Embryonic facial prominence (tissue), 1 donor: ENCODE data around the gene FGF21.
"Not testable (repeated sequence)": the region's sequence is repeated elsewhere in the genome, so short reads cannot be mapped to it uniquely, and the experiment has no call there.

Source experiments
- DNase-seq: peaks from one replicate; pipeline ENCODE4 v3.0.0-alpha.2; 2016; ENCODE audit errors: extremely low spot score

The FGF21 gene

DNA sequence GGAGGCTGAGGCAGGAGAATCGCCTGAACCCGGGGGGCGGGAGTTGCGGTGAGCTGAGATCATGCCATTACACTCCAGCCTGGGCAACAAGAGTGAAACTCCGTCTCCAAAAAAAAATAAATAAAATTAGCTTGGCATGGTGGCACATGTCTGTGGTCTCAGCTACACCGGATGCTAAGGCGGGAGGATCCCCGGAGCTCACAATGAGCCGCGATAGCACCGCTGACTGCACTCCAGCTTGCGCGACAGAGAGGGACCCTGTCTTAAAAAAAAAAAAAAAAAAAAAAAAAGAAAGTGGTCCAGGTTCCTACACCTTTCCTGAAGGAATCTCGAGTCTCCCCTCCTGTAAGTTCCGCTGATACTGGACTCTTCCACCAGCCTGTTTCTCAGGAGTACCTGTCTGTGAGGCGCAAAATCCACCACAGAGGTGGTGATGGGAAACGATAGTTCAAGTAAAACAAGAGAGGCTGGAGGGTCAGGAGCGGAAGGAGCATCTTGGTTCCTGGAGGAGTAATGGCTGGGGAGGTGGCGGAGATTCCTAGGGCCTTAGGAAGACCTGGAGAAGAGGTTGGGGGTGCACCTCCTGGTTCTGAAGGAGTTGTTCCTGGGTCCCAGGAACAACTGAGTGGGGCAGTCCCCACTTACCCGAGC is 3.4 kb upstream of the FGF21 start:
- no peak for DNase-seq

- DNase-seq = no peak
These were observed 2.6 kb upstream of the FGF21 start, which contains the start of gene FUT1 for GRCh38 chr19:48752496-48753365. Gene FUT1 (minus strand): TSS chr19:48752641. CDS start chr19:48751281, 1,360 bp downstream.

DNA sequence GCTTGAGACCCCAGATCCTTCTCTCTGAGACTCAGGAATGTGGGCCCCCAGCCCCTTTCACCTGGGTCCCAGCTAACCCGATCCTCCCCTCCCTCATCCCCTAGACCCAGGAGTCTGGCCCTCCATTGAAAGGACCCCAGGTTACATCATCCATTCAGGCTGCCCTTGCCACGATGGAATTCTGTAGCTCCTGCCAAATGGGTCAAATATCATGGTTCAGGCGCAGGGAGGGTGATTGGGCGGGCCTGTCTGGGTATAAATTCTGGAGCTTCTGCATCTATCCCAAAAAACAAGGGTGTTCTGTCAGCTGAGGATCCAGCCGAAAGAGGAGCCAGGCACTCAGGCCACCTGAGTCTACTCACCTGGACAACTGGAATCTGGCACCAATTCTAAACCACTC is 463 bp downstream of the FGF21 start:
- DNase-seq = no peak

DNA sequence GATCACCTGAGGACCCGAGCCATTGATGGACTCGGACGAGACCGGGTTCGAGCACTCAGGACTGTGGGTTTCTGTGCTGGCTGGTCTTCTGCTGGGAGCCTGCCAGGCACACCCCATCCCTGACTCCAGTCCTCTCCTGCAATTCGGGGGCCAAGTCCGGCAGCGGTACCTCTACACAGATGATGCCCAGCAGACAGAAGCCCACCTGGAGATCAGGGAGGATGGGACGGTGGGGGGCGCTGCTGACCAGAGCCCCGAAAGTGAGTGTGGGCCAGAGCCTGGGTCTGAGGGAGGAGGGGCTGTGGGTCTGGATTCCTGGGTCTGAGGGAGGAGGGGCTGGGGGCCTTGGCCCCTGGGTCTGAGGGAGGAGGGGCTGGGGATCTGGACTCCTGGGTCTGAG is 888 bp downstream of the FGF21 start:
- DNase-seq = no peak

DNA sequence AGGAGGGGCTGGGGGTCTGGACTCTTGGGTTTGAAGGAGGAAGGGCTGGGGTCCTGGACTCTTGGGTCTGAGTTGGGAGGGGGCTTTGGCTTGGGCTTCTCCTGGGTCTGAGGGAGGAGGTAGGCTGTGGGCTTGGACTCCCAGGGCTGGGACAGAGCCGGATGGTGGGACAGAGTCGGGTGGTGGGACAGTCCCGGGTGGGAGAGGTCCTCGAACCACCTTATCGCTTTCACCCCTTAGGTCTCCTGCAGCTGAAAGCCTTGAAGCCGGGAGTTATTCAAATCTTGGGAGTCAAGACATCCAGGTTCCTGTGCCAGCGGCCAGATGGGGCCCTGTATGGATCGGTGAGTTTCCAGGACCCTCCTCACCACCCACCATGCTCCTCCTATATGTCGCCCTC is 1.4 kb downstream of the FGF21 start:
- no peak for DNase-seq

DNA sequence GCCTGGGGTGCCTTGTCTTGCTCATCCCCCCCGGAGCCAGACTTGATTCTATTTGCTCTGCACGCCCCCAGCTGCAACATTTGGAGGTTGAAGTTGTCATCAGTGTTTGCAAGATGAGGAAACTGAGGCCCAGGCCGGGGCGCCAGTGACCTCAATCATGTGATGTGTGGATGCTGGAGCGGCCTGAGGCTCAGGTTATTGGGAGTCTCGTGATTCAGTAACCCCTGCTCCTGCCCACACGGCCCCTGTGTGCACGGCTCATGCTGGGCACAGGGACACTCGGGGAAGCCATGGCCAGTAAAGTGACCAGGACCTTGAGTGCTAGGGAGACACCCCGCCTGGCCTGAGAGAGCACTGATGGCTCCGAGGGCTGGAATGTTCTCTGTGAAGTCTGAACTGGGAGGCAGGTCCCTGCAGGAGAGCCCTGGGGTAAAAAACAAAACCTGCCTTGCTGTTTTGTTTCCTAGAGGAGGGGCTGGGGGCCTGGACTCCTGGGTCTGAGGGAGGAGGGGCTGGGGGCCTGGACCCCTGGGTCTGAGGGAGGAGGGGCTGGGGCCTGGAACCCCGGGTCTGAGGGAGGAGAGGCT is 1.9 kb downstream of the FGF21 start:
- no peak for DNase-seq

DNA sequence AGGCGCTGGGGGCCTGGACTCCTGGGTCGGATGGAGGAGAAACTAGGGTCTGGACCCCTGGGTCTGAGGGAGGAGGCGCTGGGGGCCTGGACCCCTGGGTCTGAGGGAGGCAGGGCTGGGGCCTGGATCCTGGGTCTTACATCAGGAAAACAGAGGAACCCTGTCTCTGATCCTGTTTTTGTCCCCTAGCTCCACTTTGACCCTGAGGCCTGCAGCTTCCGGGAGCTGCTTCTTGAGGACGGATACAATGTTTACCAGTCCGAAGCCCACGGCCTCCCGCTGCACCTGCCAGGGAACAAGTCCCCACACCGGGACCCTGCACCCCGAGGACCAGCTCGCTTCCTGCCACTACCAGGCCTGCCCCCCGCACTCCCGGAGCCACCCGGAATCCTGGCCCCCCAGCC is 2.4 kb downstream of the FGF21 start:
- no peak for DNase-seq

- DNase-seq = no peak
These were observed 5.3 kb downstream of the FGF21 start for GRCh38 chr19:48760504-48761205.

GRCh38 chr19:48765816-48766215 is 10.5 kb downstream of the FGF21 start:
- not testable (repeated sequence) for DNase-seq

DNA sequence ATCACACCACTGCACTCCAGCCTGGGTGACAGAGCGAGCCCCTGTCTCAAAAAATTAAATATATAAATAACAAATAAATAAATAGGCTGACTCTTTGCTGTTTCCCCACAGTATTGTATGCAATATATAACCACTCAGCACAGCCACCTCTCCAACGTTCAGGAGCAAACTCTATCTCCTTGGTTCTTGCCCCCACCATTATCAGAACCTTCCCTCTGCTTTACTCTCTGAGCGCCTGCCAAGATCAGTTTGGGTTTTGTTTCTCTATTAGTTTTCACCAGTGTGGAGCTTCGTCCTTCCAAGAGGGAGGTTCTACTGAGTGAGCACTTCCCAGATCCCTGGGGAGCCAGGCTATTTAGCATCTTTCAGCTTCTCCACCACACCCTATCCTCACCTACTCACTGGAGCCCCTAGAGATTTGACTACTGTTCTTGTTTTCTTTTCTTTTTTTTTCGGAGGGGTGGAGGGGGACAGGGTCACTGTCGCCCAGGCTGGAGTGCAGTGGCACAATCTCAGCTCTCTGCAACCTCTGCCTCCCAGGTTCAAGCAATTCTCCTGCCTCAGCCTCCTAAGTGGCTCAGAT is 12.9 kb downstream of the FGF21 start:
- not testable (repeated sequence) for DNase-seq

DNA sequence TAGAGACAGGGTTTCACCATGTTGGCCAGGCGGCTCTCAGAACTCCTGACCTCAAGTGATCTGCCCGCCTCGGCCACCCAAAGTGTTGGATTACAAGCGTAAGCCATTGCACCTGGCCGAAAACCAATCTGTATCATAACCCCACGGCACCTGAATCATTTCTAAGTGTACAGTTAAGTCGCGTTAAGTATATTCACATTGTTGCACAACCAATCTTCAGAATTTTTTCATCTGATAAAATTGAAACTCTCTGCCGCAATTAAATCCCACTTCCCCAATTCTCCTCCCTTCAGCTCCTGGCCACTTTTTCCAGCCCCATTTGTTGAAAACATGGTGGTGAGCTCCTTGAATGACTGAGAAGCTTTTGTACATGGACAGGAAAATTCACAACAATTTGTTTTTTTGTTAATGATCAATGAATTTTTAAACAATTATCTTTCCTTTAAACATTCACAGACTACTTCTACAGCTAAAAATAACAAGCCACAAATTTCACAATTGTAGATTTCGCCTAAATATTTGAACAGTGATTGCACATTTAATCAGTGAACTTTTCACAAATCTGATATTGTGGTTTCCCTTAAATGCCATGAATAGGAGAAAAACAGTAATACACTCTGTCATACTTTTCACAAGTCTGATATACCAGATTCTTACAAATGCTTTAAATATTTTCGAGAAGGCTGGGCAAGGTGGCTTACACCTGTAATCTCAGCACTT is 13.8 kb downstream of the FGF21 start:
- no peak for DNase-seq

DNA sequence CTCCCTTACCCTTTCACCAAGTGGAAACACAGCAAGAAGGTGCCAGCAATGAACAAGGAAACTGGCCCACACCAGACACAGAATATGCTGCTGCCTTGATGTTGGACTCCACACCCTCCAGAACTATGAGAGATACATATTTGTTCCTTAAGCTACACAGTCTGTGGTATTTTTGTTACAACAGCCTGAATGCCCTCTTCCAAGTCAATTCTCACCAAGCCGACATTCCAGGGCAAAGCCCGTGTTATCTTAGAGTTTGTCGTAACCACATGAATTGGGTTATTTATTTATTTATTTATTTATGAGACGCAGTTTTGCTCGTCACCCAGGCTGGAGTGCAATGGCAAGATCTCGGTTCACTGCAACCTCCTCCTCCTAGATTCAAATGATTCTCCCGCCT is 14.9 kb downstream of the FGF21 start:
- DNase-seq = no peak

- no peak for DNase-seq
These were observed 15.6 kb downstream of the FGF21 start for GRCh38 chr19:48770734-48771472.

DNA sequence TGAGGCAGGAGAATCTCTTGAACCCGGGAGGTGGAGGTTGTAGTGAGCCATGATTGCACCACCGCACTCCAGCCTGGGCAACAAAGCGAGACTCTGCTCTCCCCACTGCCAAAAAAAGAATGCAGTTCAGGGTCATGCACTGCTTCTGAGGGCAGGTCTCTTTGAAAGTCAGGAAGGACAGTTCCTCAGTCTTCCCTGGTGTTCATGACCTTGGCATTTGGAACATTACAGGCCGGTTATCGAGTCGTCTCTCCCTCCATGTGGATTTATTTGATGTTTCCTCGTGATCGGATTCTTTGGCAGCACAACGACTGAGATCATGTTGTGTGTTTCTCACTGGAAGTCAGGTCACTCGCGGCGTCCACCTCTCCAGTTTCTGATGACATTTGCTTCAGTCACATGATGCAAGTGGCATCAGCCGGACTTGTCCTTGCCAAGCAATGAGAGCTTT is 17.2 kb downstream of the FGF21 start:
- no peak for DNase-seq

DNA sequence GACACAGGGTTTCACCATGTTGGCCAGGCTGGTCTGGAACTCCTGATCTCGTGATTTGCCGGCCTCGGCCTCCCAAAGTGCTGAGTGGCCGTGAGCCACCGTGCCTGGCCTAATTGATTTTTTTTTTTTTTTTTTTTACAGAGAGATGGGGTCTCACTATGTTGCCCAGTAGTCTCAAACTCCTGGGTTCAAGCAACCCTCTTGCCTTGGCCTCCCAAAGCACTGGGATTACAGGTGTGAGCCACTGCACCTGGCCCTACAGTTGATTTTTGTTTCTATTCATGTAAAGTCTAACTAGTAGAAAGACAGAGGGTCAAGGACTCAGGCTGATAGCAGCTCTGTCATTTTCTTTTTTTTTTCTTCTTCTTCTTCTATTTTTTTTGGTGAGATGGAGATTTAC is 21.8 kb downstream of the FGF21 start:
- DNase-seq = no peak

DNA sequence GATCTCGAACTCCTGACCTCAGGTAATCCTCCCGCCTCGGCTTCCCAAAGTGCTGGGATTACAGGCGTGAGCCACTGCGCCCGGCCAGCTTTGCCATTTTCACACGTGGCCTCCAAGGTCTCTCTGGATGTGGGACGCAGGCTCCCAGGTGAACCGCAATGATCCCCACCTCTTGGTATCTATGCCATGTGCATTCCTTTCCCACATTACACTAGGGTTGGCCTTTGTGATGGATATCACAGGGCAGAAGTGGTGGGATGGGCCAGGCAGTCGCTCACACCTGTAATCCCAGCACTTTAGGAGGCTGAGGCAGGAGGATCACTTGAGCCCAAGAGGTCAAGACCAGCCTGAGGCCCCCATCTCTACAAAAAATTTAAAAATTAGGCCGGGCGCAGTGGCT is 22.4 kb downstream of the FGF21 start:
- no peak for DNase-seq

DNA sequence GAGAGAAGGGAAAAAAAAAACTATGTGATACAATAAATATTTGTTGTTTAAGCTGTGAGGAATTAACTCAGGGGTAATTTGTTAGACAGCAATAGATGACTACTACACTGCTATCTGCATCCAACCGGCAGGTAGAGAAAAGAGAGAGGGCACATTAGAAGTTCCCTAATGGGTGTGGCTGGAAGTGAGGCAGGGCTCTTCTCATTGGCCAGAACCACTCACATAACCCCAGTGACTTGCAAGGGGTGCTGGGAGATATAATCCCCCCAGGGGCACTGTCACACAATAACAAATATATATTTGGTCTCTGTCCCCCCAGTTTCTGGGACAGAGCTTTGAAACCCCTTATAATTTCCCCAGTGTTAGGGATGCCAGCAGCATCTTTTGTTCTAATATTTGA is 24.3 kb downstream of the FGF21 start:
- DNase-seq = no peak

DNA sequence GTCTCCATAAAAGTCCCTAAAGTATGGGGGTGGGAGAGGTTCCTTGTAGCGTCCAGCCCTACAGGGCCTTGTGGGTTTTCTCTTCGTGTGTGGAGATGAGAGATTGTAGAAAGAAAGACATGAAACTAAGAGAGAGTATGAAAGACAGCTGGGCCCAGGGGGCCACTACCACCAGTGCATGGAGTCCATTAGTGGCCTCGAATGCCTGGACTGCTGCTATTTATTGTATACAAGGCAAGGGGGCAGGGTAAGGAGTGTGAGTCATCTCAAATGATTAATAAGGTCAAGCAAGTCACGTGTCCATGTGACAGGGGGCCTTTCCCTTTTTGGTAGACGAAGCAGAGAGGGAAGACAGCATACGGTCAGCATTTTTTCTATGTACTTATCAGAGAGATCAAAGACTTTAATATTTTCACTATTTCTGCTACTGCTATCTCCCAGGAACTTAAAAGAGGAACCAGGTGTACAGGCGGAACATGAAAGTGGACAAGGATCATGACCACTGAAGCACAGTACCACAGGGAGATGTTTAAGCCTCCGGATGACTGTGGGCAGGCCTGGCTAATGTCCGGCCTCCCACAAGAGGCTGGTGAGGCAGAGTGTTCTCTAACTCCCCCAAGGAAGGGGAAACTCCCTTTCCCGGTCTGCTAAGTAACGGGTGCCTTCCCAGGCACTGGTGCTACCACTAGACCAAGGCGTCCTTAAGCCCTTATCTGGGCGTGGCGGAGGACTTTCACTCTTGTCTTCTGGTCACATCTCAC is 25.5 kb downstream of the FGF21 start:
- no peak for DNase-seq

- DNase-seq = no peak
These were observed 29.2 kb downstream of the FGF21 start for GRCh38 chr19:48784527-48784926.

- DNase-seq = not testable (repeated sequence)
These were observed 31.1 kb downstream of the FGF21 start for GRCh38 chr19:48786422-48786821.
